ENCODE measurements around the gene JAZF1.

The JAZF1 gene

GRCh38 chr7:28191184-28191583 is 10.6 kb upstream of the JAZF1 start:
- DNase-seq (ENCODE audit: low spot score): no peak

DNA sequence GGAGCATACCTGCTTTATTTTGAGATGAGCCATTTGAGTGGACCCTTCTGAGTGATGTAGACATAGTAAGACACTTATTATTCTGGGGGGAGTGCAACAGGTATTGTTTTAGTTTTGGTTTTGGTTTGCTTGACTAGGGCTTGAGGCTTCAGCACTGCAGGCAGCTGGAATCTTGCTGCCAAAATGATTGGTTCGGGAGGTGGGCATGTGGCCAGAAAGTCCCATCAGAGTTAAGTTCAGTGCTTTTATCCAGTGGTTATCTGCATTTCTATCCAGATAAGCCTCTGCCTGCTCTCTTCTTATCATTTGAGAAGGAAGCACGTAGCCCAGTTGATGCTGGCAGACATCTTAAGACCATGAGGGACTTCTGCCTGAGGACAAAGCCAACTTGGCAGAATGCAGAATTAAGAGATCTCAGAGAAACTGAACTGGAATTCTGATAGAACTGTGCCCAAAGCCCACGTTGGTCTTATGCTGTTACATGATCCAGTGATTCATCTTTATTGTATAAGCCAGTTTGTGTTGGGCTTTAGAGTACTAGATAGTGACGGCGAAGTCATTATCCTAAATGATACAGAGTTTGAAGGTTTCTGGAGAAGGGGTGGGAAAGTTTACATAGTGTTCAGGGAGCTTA is 9.6 kb upstream of the JAZF1 start:
- DNase-seq (ENCODE audit: low spot score): no peak

GRCh38 chr7:28187012-28187411 is 6.4 kb upstream of the JAZF1 start:
- DNase-seq (ENCODE audit: low spot score): no peak

GRCh38 chr7:28183627-28184026 is 3.0 kb upstream of the JAZF1 start:
- DNase-seq (ENCODE audit: low spot score): no peak

- no peak for DNase-seq (ENCODE audit: low spot score)
These were observed 1.5 kb upstream of the JAZF1 start for GRCh38 chr7:28182071-28182471.

- no peak for DNase-seq (ENCODE audit: low spot score)
These were observed 821 bp upstream of the JAZF1 start for GRCh38 chr7:28181416-28181815.

DNA sequence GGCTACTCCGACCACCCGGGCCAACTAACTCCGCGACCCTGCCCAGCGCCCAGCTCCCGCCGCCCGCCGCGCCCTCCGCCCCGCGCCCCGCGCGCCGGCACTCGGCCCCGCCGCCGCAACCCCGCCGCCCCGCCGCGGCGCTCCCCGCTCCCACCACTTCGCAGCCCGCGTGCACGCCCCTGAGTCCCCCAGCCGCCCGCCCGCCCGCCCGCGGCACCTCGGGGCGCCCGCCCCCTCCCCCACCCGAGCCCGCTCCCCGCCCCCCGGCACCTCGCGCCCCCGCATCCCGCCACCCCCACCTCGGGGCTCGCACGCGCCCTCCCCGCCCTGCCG is 598 bp downstream of the JAZF1 start:
- DNase-seq (ENCODE audit: low spot score): peak; percentile 48

DNA sequence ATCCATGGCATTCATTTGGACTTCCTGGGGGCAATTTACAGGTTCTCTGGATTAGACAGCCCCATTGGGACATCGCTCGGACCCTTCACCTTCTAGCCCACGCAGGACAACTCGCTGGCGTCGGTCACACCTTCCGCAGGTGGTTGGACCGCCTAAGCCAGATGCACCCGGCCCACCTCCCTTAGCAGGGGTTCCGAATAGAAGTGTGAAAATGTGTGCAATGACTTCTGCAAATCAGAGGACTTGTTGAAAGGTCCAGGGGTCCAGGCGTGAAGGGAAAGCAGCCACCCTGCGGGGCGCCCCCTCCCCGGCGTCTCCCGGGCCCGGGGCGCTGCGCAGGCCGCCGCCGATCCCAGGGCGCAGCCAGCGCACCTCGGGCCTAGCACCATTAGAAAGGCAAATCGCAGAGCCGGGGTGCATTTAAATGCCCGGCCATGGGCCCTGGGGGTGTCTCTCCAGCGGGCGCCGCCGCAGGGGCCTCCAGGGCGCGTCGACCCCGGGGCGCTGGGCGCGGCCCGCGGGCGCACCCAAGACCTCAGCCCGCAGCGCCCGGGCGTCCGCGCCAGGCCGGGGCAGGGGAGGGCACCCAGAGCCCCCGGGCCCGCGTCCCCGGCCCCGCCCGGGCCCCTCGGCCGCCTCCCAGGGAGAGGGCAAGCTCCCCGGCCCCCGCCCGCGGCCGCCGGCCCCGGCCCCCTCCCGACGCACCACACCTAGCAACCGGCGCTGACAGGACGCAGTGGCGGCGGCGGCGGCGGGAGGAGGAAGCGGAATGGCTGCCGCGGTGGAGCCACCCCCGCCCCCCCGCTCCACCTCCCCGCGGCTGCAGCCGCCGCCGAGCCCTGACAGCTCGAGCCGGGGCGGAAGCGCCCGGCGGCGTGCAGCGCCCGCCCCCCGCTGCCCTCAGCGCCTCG is 1.2 kb downstream of the JAZF1 start:
- peak; percentile 87 for DNase-seq (ENCODE audit: low spot score)

DNA sequence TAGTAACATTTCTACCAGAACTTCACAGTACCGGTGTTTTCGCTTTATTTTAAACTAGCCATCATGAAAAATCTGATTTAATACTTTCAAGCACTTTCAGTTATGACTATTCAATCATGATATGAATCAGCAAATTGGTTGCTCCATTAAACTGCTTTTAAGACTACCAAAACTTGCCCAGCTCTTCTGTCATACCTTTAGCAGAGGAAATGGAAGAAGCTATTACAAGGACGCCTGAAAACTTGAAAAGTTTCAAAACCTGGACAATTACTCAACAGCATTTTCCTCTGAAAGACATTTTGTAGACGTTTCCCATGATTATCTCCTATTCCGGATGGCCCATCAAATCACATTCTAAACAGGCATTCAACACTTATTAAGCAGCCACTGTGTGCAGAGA is 2.0 kb downstream of the JAZF1 start:
- no peak for DNase-seq (ENCODE audit: low spot score)

- DNase-seq (ENCODE audit: low spot score): no peak
These were observed 2.8 kb downstream of the JAZF1 start for GRCh38 chr7:28177836-28178235.

GRCh38 chr7:28176645-28177044 is 4.0 kb downstream of the JAZF1 start:
- no peak for DNase-seq (ENCODE audit: low spot score)

- peak; percentile 23 for DNase-seq (ENCODE audit: low spot score)
These were observed 4.4 kb downstream of the JAZF1 start for GRCh38 chr7:28176174-28176573.

DNA sequence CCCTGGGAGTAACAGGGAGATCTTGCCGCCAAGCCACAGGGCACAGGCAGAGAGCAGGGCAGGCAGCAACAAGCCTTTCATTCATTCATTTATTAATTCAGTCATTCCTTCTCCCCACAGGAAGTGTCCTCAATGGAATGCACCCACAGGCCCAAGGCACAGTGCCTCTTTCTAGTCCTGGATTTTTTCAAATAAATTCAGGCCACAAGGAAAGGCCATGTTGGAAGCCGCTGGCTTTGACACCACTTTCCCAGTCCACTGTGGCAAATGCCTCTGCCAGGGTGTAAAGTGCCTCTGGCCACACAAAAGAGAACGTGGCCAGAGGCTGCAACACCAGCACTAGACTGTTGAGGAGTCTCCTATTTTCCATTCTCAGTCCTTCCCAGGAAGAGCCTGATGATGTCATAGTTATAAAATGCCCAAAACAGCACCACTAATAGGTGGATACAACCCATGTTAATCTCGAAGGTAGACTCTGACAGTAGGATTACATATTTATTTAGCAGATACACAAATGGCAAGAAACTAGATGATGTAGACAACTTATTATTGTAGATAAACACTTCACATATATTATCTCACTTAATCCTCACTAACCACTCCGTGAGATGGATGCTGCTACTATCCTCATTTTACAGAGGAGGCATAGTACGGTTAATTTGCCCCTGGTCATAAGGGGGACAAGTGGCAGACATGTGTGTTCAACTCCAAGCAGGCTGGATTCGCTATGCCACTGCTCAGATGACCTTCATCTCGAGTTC is 5.5 kb downstream of the JAZF1 start:
- peak; percentile 10 for DNase-seq (ENCODE audit: low spot score)

- no peak for DNase-seq (ENCODE audit: low spot score)
These were observed 6.2 kb downstream of the JAZF1 start for GRCh38 chr7:28174442-28174841.

- no peak for DNase-seq (ENCODE audit: low spot score)
These were observed 7.1 kb downstream of the JAZF1 start for GRCh38 chr7:28173531-28173930.

- no peak for DNase-seq (ENCODE audit: low spot score)
These were observed 7.6 kb downstream of the JAZF1 start for GRCh38 chr7:28172958-28173357.

- no peak for DNase-seq (ENCODE audit: low spot score)
These were observed 9.9 kb downstream of the JAZF1 start for GRCh38 chr7:28170701-28171100.

DNA sequence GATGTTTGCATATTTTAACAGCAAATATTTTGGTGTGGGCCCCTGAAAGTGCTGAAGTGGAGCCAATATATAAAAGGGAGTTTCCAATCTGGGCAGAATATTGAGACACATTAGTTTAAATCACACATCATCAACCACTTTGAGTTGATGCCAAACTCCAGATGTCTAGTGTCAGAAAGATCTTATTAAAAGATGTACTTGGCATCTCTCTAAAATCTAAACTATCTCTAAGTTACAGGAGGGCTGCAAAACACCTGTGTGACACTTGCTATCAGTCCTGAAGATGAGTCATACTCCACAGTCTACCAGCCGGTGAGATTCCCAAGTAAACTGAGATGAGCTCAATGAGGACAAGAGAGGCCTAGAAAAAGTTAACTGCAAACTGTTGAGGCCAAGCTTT is 11.4 kb downstream of the JAZF1 start:
- DNase-seq (ENCODE audit: low spot score): no peak

GRCh38 chr7:28168393-28169158 is 12.0 kb downstream of the JAZF1 start:
- DNase-seq (ENCODE audit: low spot score): no peak

- DNase-seq (ENCODE audit: low spot score): no peak
These were observed 13.4 kb downstream of the JAZF1 start for GRCh38 chr7:28166982-28167715.

Data from AG08396 (cell line).